Raji (cell line): ENCODE data around the gene FAM180A.

ENCODE experiments used
- POLR2A ChIP-seq: IDR thresholded peaks from 2 replicates; pipeline ENCODE4 v1.6.1; 2011; ENCODE audit warnings: low read depth, low read length, control low read depth; ENCODE audit not compliant: insufficient read depth

The FAM180A gene

DNA sequence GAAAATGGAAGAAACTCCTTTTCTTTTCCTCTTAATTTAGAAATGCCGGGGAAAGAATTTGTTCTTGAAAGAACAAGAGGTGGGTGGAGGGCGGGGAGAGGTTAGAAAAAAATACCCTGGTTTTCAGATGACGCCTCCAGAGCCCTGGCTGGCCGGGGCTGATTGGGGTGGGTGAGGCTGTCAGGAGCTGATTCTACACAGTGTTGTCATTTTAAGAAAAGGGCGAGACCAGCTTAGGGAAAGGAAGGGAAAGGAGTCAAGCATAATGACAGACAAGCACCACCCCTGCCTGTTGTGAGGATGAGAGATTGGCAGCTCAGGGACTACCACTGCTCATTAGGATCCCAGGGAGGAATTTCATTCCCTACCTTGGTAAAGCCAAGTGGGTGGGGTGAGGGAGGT is 9.9 kb upstream of the FAM180A start:
- no peak for TF ChIP-seq POLR2A

DNA sequence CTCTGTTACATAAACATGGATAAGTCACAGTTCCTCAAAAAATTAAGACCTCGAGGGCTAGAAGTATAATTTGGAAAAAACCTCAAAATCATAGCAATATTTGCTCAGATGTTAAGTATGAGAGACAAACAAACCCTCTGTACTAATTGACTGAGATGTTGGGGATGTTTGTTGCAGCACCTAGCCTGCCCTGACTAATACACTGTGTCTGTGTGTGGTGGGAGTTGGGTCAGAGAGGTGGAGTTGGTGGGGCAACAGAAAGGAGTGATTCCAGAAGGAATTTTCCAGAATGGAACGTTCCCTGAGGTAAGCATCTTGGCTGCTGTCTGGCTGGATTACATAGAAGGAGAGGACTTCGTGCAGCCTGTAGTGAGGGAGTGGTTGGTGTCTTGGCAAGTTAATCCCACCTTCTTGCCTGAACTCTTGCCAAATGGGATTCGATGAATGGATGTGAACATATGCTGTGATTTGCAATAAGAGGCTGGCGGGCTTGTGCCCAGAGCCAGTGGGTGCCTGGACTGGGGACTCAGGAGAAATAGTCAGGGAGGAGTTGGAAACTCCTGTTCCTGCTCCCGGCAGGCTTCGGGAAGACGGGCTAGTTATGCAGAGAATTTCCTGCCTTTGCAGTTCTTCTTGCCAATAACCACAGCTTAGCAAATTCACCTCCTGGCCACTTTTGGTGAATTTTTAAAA is 9.3 kb upstream of the FAM180A start:
- no peak for TF ChIP-seq POLR2A

DNA sequence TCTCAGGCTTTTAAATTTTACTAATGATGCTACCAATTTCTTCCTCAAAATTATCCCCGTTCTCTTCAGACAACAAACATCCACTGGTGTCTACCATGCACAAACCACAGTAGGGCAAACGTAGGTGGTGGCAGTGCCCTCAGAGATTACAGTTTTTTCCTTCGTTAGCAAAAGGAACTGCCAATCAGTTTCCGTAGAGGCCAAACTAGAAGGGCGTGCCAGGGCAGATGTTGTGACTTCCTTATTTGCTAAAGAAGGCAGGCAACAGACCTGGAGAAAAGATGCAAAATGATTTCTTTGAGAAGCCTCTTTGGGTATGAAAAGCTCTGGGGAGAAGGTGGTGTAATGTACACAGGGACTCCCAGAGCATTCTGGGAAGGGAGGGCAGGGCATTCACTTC is 7.6 kb upstream of the FAM180A start:
- TF ChIP-seq POLR2A: no peak

DNA sequence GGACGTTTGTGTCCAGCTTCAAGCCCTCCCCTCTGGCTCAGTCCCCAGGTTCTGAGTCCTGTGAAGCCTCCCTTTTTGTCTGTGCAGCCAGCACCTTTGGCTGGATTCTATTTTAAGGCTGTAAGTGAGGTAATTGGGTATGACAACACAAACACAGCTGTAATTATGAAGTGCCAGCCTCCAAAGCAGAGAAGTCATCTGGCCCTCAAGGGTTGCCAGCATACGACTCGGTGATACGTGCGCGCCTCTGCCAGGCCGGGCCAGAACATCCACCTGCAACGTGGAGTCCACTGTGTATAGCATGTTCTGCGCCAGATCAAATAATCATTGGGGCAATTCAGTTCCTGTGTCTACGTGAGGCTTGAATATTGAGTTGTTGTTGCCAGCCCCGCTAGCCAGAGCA is 6.7 kb upstream of the FAM180A start:
- TF ChIP-seq POLR2A: no peak

DNA sequence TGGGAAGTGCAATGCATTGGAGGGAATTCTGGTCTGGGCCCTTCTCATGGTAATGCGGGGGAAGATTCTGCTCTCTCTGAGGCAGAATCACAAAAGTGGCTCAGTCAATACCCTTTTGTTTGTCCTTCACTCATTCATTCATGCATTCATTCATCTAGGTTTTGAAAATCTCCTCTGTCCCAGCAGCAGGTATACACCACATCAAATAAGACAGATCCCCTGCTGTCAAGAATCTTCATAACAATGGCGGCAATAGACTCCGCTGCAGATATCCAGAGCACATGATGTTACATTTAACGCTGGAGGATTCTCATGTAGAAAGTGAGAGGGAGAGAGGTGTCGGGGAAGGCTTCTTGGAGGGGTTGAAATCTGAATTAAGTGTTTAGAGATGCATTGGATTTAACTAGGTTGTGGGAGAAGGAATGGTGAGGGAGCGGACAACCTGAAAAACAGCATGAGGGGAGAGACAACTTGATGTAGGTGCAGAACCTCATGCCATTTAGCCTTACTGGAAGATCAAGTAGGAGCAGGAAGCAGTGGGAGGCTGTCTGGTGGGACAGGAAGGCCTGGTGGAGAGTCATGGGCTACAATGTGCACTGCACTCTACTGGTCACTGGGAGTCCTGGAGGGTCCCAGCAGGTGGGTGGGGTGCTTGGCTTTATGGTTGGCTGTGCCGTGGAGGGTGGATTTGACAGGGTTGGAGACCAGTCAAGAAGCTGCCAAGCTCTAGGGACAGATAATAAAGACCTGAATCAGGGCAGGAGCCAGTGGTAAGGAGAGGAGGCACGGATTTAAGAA is 5.2 kb upstream of the FAM180A start:
- no peak for TF ChIP-seq POLR2A

DNA sequence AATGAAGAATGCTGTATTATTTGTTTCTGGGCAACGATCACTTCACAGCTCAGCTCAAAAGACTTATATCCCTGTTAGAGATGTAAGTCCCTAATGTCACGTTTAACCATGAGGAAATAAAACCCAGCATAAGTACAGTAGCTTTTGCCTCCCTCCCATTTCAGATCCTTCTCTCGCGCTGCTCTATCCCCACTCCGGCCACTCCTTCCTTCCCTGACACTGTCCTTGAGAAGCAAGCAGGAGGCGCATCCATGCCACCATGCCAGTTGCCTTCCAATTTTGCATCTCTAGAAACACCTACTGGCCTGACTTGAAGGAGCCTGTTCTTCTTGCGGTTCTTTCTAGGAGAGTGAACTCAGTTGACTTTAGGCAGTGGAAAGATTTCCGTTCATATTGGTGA is 1.2 kb downstream of the FAM180A start:
- TF ChIP-seq POLR2A: no peak

DNA sequence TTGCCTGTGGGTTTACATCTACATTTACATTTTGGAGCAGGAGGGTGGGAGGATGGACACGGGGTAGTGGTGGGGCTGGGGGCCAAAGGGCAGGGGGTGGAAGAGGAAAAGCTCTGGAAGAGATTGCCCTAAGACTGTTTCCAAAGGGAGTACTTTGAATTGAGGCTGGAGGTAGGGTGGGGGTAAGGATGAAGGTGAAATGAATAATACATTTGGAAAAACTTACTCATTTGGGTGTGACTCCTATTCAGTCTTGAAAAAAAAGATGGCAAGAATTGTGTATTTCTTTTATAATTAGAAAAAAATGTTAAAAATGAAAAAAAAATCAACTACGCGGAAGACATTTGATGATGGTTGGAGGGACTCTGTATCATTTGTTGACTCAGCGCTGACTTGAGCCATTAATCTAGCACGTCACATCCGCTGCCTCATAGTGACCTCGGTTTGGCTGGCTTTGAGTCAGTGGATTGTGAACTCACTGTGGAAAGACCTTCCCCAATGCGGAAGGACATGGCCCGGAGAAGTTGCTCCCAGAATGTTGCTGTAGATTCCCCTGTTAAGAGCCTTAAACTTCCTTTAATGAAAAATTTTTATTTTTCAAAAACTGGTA is 2.8 kb downstream of the FAM180A start:
- no peak for TF ChIP-seq POLR2A

DNA sequence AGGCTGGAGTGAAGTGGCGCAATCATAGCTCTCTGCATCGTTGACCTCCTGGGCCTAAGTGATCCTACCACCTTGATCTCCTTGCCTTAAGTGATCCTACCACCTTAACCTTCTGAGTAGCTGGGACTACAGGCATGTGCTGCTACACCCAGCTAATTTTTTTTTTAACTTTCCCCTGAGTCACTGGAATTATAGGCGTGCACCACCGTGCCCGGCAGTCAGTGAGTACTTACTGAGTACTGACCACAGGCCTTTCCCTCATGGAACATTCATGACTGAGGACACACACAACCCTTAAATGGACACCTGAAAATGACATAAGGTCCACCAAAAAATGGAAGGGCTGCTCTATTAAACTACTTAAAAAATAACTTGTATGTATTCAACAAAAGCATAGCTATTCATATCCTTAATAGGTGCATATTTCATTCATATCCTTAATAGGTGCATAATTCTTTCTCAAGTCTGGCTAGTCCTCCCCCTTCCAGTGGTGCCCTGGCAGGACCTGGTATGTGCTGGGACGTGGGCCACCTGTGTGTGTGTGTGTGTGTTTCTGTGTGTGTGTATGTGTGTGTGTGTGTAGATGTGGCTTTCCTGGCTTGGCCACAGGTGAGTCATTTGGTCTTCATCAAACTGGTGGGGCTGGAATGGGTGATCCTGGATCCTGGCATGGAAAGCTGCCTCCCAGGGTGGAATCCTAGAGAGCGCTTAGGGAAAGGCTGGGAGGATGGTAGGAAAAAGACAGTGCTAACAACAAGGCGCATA is 3.5 kb downstream of the FAM180A start:
- TF ChIP-seq POLR2A: no peak

DNA sequence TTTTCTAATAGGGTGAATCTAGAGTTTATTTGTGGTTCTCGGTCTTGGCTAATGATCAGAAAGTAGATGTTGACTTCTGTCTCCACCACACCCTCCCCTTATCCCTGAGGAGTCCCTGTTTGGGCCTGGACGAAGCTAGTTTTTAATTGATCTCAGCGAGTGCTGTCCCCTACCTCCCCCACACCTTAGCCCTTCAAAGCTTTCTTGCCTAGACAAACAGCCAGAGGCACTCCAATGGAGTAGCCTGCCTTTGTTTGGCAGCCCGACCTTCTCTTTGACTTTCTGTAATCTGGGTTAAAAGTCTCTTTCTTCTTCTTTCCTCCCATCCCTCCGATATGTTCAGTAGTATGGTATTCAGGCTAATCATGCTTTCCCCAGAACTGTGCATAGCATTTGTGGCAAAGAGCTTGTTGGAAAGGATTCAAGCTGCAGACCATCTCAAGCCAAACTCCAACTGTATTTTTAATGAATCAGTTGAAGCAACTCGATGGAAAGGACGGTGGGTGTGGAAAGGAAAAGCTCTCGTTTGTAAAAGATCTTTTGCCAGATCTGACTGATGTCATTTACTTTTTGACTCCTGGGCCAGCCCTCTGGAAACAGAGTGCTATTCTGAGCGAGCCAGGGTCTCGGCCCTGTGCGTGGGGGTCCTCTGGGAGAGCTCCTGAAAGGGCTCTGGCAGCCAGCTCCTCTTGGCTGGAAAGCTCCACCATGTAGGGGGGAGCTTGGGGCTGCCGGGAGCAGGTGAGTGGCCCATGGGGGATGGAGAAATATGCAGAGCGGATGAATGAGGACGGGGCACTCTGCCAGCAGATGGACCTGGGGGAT is 4.5 kb downstream of the FAM180A start:
- TF ChIP-seq POLR2A: no peak

DNA sequence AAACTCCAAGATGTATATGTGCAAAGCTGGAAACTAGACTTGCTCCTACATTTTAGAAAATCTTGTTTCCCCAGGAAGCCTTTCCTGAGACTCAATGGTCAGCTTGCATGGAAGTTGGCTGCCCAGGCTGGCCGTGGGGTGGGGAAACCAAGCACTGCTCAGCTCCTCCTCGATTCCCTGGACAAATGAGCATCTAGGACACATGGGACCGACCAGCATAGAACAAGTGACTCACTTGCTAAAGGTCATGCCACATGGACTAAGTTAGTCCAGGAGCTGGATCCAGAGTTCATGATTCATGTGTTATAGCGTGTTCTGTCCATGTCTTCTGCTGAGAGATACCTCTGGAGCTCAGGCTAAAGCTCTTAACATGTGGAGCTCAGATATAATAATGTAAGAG is 6.2 kb downstream of the FAM180A start:
- no peak for TF ChIP-seq POLR2A

DNA sequence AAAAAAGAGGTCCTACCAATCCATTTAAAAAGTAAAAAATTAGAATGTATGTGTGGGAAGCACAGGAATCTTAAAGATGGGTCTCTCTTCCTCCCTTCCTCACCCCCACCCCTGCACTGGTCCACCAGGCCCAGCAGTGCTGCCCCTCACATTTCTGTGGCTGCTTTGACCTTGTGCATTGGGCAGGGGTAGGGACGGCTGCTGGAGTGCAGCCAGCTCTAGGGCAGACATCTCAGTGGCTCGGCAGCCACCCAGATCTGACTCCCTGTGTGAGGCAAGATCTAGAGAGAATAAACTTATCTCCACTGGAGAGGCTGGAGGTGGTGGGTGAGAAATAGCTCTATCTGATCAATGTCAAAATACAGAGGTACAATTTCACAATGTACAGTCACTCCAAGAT is 6.7 kb downstream of the FAM180A start:
- no peak for TF ChIP-seq POLR2A

DNA sequence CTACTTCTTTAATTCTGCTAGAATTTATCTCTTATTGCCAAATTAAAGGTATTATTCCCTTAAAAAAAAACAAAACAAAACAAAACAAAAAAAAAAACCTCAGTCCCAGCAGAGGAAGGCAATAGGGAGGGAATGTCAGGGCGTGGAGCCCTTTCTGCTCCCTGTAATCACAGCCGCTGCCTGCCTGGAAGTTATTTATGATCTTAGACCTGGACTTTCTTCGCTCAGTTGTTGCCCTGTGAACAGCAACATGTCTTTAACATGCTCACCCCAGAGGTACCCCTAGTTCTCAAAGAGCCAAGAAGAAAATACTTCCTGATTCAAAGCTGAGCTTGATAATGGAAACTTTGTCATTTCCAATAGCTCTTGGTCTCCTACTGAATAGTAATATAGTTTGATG is 7.7 kb downstream of the FAM180A start:
- no peak for TF ChIP-seq POLR2A

DNA sequence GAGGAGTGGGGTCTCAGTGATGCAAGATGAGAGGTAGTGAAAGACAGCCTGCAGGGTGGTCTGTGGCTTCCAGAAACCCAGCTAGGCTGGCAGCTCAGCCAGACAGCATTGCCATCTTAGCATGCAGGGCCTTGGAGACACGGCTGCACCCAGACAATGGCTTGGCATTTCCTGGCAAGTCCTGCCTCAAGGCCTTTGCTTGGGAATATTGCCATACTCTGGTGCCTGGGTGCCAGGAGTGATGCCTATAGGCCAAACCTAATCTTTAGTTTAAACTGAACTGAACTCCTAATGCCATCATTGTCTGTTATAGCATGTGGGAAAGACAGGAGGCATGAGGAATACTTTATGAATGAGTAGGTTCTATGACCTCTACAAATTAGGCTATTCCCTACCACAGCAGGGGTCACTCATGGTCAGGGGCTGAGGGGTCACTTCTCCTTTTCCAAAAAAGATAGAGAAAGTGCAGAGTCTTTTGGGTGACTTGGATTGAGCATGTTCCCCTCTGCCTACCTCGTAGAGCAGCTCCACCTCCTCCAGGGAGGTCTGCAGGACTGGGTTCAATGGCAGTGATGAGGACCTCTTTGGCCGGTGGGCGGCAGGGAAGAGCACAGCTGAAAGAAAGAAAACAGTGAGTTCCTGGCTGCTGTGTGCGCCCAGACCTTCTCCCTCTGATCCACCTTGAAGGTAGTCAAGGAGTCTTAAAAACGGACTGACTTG is 11.9 kb downstream of the FAM180A start:
- no peak for TF ChIP-seq POLR2A

DNA sequence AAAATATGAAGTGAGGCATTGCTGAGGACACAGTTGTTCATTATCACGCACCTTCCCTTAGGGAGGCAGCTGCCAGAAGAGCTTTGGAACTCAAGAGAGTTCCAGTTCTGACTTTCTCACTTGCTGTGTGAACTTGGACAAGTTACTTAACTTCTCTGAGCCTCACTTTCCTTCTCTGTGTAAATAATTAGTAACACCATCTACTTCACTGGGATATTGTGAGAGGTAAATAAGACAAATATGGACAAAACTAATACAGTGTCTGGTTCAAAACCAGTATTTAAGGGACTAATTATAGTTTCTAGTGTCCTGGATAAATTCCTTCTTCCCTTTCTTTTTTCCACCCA is 14.3 kb downstream of the FAM180A start:
- TF ChIP-seq POLR2A: no peak
